Measurements from ENCODE around the gene RFX1.

RFX1 gene

GRCh38 chr19:14015524-14016035 lies 9.5 kb upstream of the RFX1 start:
- H3K9me3 ChIP-seq (ENCODE audit: control insufficient read depth, insufficient read depth, low read length) = no peaks in the 10 kb centered on the region
- H3K9ac ChIP-seq (ENCODE audit: low read depth, low read length) = no peak overlapping the region
- H3K4me1 ChIP-seq (ENCODE audit: insufficient read depth, low read length) = no peaks in the 10 kb centered on the region
- H3K36me3 ChIP-seq (ENCODE audit: insufficient read depth, low read length) = no peaks in the 10 kb centered on the region

GRCh38 chr19:14012378-14012915 lies 6.3 kb upstream of the RFX1 start:
- no peaks in the 10 kb centered on the region for H3K9me3 ChIP-seq (ENCODE audit: control insufficient read depth, insufficient read depth, low read length)
- no peaks in the 10 kb centered on the region for H3K4me1 ChIP-seq (ENCODE audit: insufficient read depth, low read length)
- no peaks in the 10 kb centered on the region for H3K36me3 ChIP-seq (ENCODE audit: insufficient read depth, low read length)
- H3K9ac ChIP-seq (ENCODE audit: low read depth, low read length) = no peak overlapping the region

- peak overlapping the region; percentile 54 for H3K9ac ChIP-seq (ENCODE audit: low read depth, low read length)
- no peaks in the 10 kb centered on the region for H3K36me3 ChIP-seq (ENCODE audit: insufficient read depth, low read length)
- H3K4me1 ChIP-seq (ENCODE audit: insufficient read depth, low read length) = peaks cover 8% of the 10 kb centered on the region
- no peaks in the 10 kb centered on the region for H3K9me3 ChIP-seq (ENCODE audit: control insufficient read depth, insufficient read depth, low read length)
Observed at GRCh38 chr19:14006766-14007562, 844 bp upstream of the RFX1 start.

GRCh38 chr19:14005349-14006084 lies 603 bp downstream of the RFX1 start:
- Histone ChIP-seq H3K36me3 (ENCODE audit: insufficient read depth, low read length) (no peaks in the 10 kb centered on the region), H3K9me3 (ENCODE audit: control insufficient read depth, insufficient read depth, low read length) (no peaks in the 10 kb centered on the region), H3K4me1 (ENCODE audit: insufficient read depth, low read length) (peaks cover 8% of the 10 kb centered on the region), H3K9ac (ENCODE audit: low read depth, low read length) (peak overlapping the region; percentile 54; the same call in 1 of the 2 replicates)

- Histone ChIP-seq H3K9ac (ENCODE audit: low read depth, low read length) (0 out of 2 replicates have a peak overlapping the region, but pooled peaks have one; percentile 14), H3K9me3 (ENCODE audit: control insufficient read depth, insufficient read depth, low read length) (no peaks in the 10 kb centered on the region), H3K4me1 (ENCODE audit: insufficient read depth, low read length) (peaks cover 8% of the 10 kb centered on the region), H3K36me3 (ENCODE audit: insufficient read depth, low read length) (no peaks in the 10 kb centered on the region)
Observed at GRCh38 chr19:14004619-14005348, 1.3 kb downstream of the RFX1 start.

- Histone ChIP-seq H3K36me3 (ENCODE audit: insufficient read depth, low read length) (no peaks in the 10 kb centered on the region), H3K4me1 (ENCODE audit: insufficient read depth, low read length) (peaks cover 8% of the 10 kb centered on the region), H3K9ac (ENCODE audit: low read depth, low read length) (no peak overlapping the region), H3K9me3 (ENCODE audit: control insufficient read depth, insufficient read depth, low read length) (peaks cover 9% of the 10 kb centered on the region; the same call in 1 of the 2 replicates)
Observed at GRCh38 chr19:14003251-14004055, 2.7 kb downstream of the RFX1 start.

GRCh38 chr19:14002571-14003250 lies 3.4 kb downstream of the RFX1 start:
- peaks cover 9% of the 10 kb centered on the region; the same call in 1 of the 2 replicates for H3K9me3 ChIP-seq (ENCODE audit: control insufficient read depth, insufficient read depth, low read length)
- H3K9ac ChIP-seq (ENCODE audit: low read depth, low read length) = no peak overlapping the region
- peaks cover 8% of the 10 kb centered on the region for H3K4me1 ChIP-seq (ENCODE audit: insufficient read depth, low read length)
- no peaks in the 10 kb centered on the region for H3K36me3 ChIP-seq (ENCODE audit: insufficient read depth, low read length)

- Histone ChIP-seq H3K9me3 (ENCODE audit: control insufficient read depth, insufficient read depth, low read length) (peaks cover 9% of the 10 kb centered on the region; the same call in 1 of the 2 replicates), H3K36me3 (ENCODE audit: insufficient read depth, low read length) (no peaks in the 10 kb centered on the region), H3K4me1 (ENCODE audit: insufficient read depth, low read length) (peaks cover 8% of the 10 kb centered on the region), H3K9ac (ENCODE audit: low read depth, low read length) (no peak overlapping the region)
Observed at GRCh38 chr19:14000691-14001375, 5.3 kb downstream of the RFX1 start.

GRCh38 chr19:13999085-13999484 lies 7.0 kb downstream of the RFX1 start:
- Histone ChIP-seq H3K9me3 (ENCODE audit: control insufficient read depth, insufficient read depth, low read length) (peaks cover 9% of the 10 kb centered on the region; the same call in 1 of the 2 replicates), H3K36me3 (ENCODE audit: insufficient read depth, low read length) (no peaks in the 10 kb centered on the region), H3K4me1 (ENCODE audit: insufficient read depth, low read length) (peaks cover 8% of the 10 kb centered on the region), H3K9ac (ENCODE audit: low read depth, low read length) (no peak overlapping the region)

- peaks cover 9% of the 10 kb centered on the region; the same call in 1 of the 2 replicates for H3K9me3 ChIP-seq (ENCODE audit: control insufficient read depth, insufficient read depth, low read length)
- H3K4me1 ChIP-seq (ENCODE audit: insufficient read depth, low read length) = peaks cover 6% of the 10 kb centered on the region
- no peak overlapping the region for H3K9ac ChIP-seq (ENCODE audit: low read depth, low read length)
- H3K36me3 ChIP-seq (ENCODE audit: insufficient read depth, low read length) = no peaks in the 10 kb centered on the region
Observed at GRCh38 chr19:13998426-13998825, 7.7 kb downstream of the RFX1 start.

- peaks cover 9% of the 10 kb centered on the region; the same call in 1 of the 2 replicates for H3K9me3 ChIP-seq (ENCODE audit: control insufficient read depth, insufficient read depth, low read length)
- no peaks in the 10 kb centered on the region for H3K4me1 ChIP-seq (ENCODE audit: insufficient read depth, low read length)
- no peaks in the 10 kb centered on the region for H3K36me3 ChIP-seq (ENCODE audit: insufficient read depth, low read length)
- H3K9ac ChIP-seq (ENCODE audit: low read depth, low read length) = no peak overlapping the region
Observed at GRCh38 chr19:13997631-13997962, 8.5 kb downstream of the RFX1 start.

GRCh38 chr19:13996928-13997630 lies 9.0 kb downstream of the RFX1 start:
- Histone ChIP-seq H3K4me1 (ENCODE audit: insufficient read depth, low read length) (no peaks in the 10 kb centered on the region), H3K9me3 (ENCODE audit: control insufficient read depth, insufficient read depth, low read length) (peaks cover 9% of the 10 kb centered on the region; the same call in 1 of the 2 replicates), H3K36me3 (ENCODE audit: insufficient read depth, low read length) (no peaks in the 10 kb centered on the region), H3K9ac (ENCODE audit: low read depth, low read length) (no peak overlapping the region)
